Measurements from ENCODE around the gene ROPN1L.

DNA sequence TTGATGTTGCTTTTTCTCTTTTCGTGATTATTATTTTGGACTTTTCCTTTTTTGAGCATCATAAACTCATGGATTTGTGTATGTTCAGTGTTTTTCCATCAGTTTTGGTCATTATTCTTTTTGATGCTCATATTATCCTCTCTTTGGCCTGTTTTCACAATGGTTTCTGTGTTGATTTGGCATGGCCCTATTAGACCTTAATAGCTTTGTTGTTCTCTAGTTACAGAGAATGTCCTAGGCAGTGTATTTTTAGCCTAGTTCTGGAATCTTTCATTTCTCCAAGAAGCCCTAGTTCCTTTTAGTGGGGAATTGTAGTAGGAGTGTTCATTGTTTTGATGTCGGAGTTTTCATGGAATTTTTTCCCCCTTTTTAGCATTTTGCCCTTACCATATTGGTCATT, 41.3 kb upstream of the ROPN1L start:
- no peak for TF ChIP-seq CTCF (IDR thresholded peaks at IDR 0.05)
- TF ChIP-seq POLR2A (IDR thresholded peaks at IDR 0.05): no peak
